H1 (cell line): ENCODE results near the gene OR51B4. TPM values are rescaled to one million over a fixed set of nuclear protein-coding genes. Genes with fewer than 3 reads are reported as not detected.

Source experiments
- CTCF ChIA-PET: fragments of 300-600 bp; sonication (Branson Sonifier 250); formaldehyde crosslinking; loops from one replicate; lab custom pipeline; 2021; ENCODE audit not compliant: partially characterized antibody; lab: Charles Lee
- POLR2A ChIA-PET: fragments of 300-600 bp; sonication (Branson Sonifier 250); formaldehyde crosslinking; loops from one replicate; lab custom pipeline; 2021; ENCODE audit warnings: inconsistent platforms; ENCODE audit not compliant: partially characterized antibody; lab: Charles Lee
- DNase-seq, 2 experiments: peaks; one replicate each; pipeline versions ENCODE4 v3.0.0 to v3.0.0-alpha.2; 2010 to 2022; ENCODE audit warnings: low spot score in 2 of 2, low read depth in 1 of 2, mixed read lengths in 1 of 2
- FAIRE-seq: peaks from 2 replicates; lab custom pipeline; 2011; peaks lifted over from hg19 to GRCh38; lab: Jason Lieb, UNC
- H2AFZ ChIP-seq: 2 replicates; pipeline ENCODE4 v1.8.1; 2012; ENCODE audit warnings: low read length, inconsistent platforms
- H2AK5ac ChIP-seq: 2 replicates; pipeline ENCODE4 v1.6.1; 2013; ENCODE audit warnings: low read depth, low read length
- H2BK120ac ChIP-seq: replicated peaks from 2 replicates; pipeline ENCODE3; 2013; ENCODE audit warnings: low read depth, low read length, inconsistent platforms
- H2BK12ac ChIP-seq: 2 replicates; pipeline ENCODE4 v1.6.1; 2013; ENCODE audit warnings: low read depth, low read length
- H2BK15ac ChIP-seq: 2 replicates; pipeline ENCODE4 v1.6.1; 2013; ENCODE audit warnings: low read length
- H2BK20ac ChIP-seq: 2 replicates; pipeline ENCODE4 v1.6.1; 2013; ENCODE audit warnings: low read length
- H2BK5ac ChIP-seq: 2 replicates; pipeline ENCODE4 v1.6.1; 2013; ENCODE audit warnings: low read depth, low read length
- H3K14ac ChIP-seq: 2 replicates; pipeline ENCODE4 v1.6.1; 2013; ENCODE audit warnings: inconsistent platforms; ENCODE audit not compliant: insufficient read length
- H3K18ac ChIP-seq: 2 replicates; pipeline ENCODE4 v1.6.1; 2013; ENCODE audit warnings: low read length; ENCODE audit errors: extremely low read depth
- H3K23ac ChIP-seq: 2 replicates; pipeline ENCODE4 v1.6.1; 2013; ENCODE audit warnings: inconsistent platforms; ENCODE audit not compliant: insufficient read length
- H3K23me2 ChIP-seq: 2 replicates; pipeline ENCODE4 v1.6.1; 2013; ENCODE audit warnings: low read depth, low read length
- H3K27ac ChIP-seq: 2 replicates; pipeline ENCODE4 v1.6.1; 2011; ENCODE audit warnings: low read depth, low read length, inconsistent platforms
- H3K27me3 ChIP-seq, 4 experiments: replicated peaks in 1 of 4; 1 replicate in 1 of 4; 2 replicates in 3 of 4; pipeline versions ENCODE4 v1.6.1 to v1.8.1; 2011 to 2013; ENCODE audit warnings: low read length in 3 of 4, mild to moderate bottlenecking in 3 of 4, inconsistent platforms in 2 of 4, mixed read lengths in 2 of 4, moderate library complexity in 1 of 4; ENCODE audit not compliant: control insufficient read depth in 3 of 4, insufficient read depth in 3 of 4; ENCODE audit errors: extremely low read depth in 1 of 4
- H3K36me3 ChIP-seq, 4 experiments: 2 replicates each; pipeline versions ENCODE4 v1.6.1 to v1.8.1; 2011 to 2013; ENCODE audit warnings: mild to moderate bottlenecking in 4 of 4, low read length in 3 of 4, moderate library complexity in 2 of 4, control low read depth in 1 of 4, inconsistent platforms in 1 of 4; ENCODE audit not compliant: insufficient read depth in 4 of 4, control insufficient read depth in 2 of 4
- H3K4ac ChIP-seq: replicated peaks from 2 replicates; pipeline ENCODE3; 2013; ENCODE audit warnings: low read length, low read depth, mixed read lengths, inconsistent platforms; ENCODE audit not compliant: insufficient read length
- H3K4me1 ChIP-seq, 4 experiments: replicated peaks in 1 of 4; 1 replicate in 1 of 4; 2 replicates in 3 of 4; pipeline versions ENCODE4 v1.6.1 to v1.8.1; 2011 to 2013; ENCODE audit warnings: low read length in 3 of 4, inconsistent platforms in 2 of 4, mixed read lengths in 1 of 4; ENCODE audit not compliant: insufficient read depth in 4 of 4, control insufficient read depth in 3 of 4
- H3K4me2 ChIP-seq, 2 experiments: 2 replicates each; pipeline versions ENCODE4 v1.6.1 to v1.8.1; 2011 to 2013; ENCODE audit warnings: low read depth in 2 of 2, low read length in 2 of 2, control low read depth in 1 of 2, inconsistent platforms in 1 of 2, mild to moderate bottlenecking in 1 of 2; ENCODE audit not compliant: insufficient read depth in 1 of 2
- H3K4me3 ChIP-seq, 4 experiments: fragments of 200-600, 300-600 bp in 1 of 4; sonication (generic), shearing (Covaris generic), sonication (Bioruptor Twin) in 1 of 4; 2 replicates each; pipeline versions ENCODE4 v1.5.1 to v1.8.1; 2011 to 2016; ENCODE audit warnings: low read length in 4 of 4, low read depth in 3 of 4, control low read depth in 2 of 4, inconsistent platforms in 2 of 4, mild to moderate bottlenecking in 2 of 4, mixed read lengths in 1 of 4, moderate library complexity in 1 of 4; ENCODE audit not compliant: insufficient read depth in 2 of 4; ENCODE audit errors: extremely low read depth in 1 of 4
- H3K56ac ChIP-seq: replicated peaks from 2 replicates; pipeline ENCODE3; 2013; ENCODE audit warnings: low read depth, mild to moderate bottlenecking, mixed read lengths, low read length, inconsistent platforms; ENCODE audit not compliant: insufficient read length
- H3K79me1 ChIP-seq: 2 replicates; pipeline ENCODE4 v1.6.1; 2013; ENCODE audit warnings: low read depth, low read length, control low read depth
- H3K79me2 ChIP-seq, 2 experiments: 2 replicates each; pipeline versions ENCODE4 v1.6.1 to v1.8.1; 2012 to 2013; ENCODE audit warnings: low read length in 2 of 2, mild to moderate bottlenecking in 2 of 2, inconsistent platforms in 1 of 2; ENCODE audit not compliant: insufficient read depth in 2 of 2, control insufficient read depth in 1 of 2
- H3K9ac ChIP-seq, 4 experiments: replicated peaks in 1 of 4; 1 replicate in 1 of 4; 2 replicates in 3 of 4; pipeline versions ENCODE4 v1.6.1 to v1.8.1; 2011 to 2013; ENCODE audit warnings: low read depth in 3 of 4, low read length in 3 of 4, control low read depth in 2 of 4, mild to moderate bottlenecking in 2 of 4, moderate library complexity in 2 of 4, inconsistent platforms in 1 of 4; ENCODE audit errors: extremely low read depth in 1 of 4
- H3K9me3 ChIP-seq, 2 experiments: 2 replicates each; pipeline versions ENCODE4 v1.6.1 to v1.8.1; 2012 to 2013; ENCODE audit warnings: mild to moderate bottlenecking in 2 of 2, moderate library complexity in 2 of 2, control low read depth in 1 of 2, inconsistent platforms in 1 of 2, low read depth in 1 of 2, low read length in 1 of 2, mixed read lengths in 1 of 2; ENCODE audit not compliant: insufficient read depth in 2 of 2
- H4K20me1 ChIP-seq, 2 experiments: replicated peaks in 1 of 2; 2 replicates each; pipeline versions ENCODE3 to v1.8.1; 2011 to 2013; ENCODE audit warnings: inconsistent platforms in 2 of 2, low read length in 2 of 2, mild to moderate bottlenecking in 1 of 2; ENCODE audit not compliant: insufficient read depth in 2 of 2, control insufficient read depth in 1 of 2
- H4K5ac ChIP-seq: 2 replicates; pipeline ENCODE4 v1.6.1; 2013; ENCODE audit warnings: low read length, low read depth, mixed read lengths, inconsistent platforms; ENCODE audit not compliant: insufficient read length
- H4K8ac ChIP-seq: 2 replicates; pipeline ENCODE4 v1.8.0; 2013; ENCODE audit warnings: mild to moderate bottlenecking, moderate library complexity, low read length, inconsistent platforms; ENCODE audit not compliant: insufficient read depth; ENCODE audit errors: extremely low read depth
- H4K91ac ChIP-seq: replicated peaks from 2 replicates; pipeline ENCODE3; 2013; ENCODE audit warnings: low read length, mixed read lengths, inconsistent platforms; ENCODE audit not compliant: insufficient read length
- ASH2L ChIP-seq: fragments of 200-600, 300-600 bp; sonication (generic); IDR thresholded peaks from one replicate; pipeline ENCODE4 v1.7.1; 2017; ENCODE audit warnings: low read length
- HDAC6 ChIP-seq: IDR thresholded peaks from one replicate; pipeline ENCODE4 v1.7.1; 2012; ENCODE audit warnings: low read depth, mild to moderate bottlenecking, inconsistent platforms, low read length, moderate library complexity
- KDM4A ChIP-seq: IDR thresholded peaks from one replicate; pipeline ENCODE4 v1.7.1; 2012; ENCODE audit warnings: low read depth, mild to moderate bottlenecking, moderate library complexity, low read length, inconsistent platforms; ENCODE audit not compliant: severe bottlenecking
- NANOG ChIP-seq: IDR thresholded peaks from 2 replicates; pipeline ENCODE4 v1.6.1; 2011; ENCODE audit warnings: low read length, low read depth, mild to moderate bottlenecking, inconsistent platforms; ENCODE audit not compliant: insufficient read depth, poor library complexity, severe bottlenecking
- WGBS, 2 experiments: shearing (Covaris generic) in 1 of 2; methylation state at CpG; one replicate each; pipeline versions ENCODE4 v1.1.6 to v1.1.7; 2013 to 2015; ENCODE audit warnings: low lambda C conversion rate in 2 of 2, mixed read lengths in 2 of 2, inconsistent platforms in 1 of 2, low coverage in 1 of 2, missing lambda C conversion rate in 1 of 2; ENCODE audit not compliant: insufficient replicate concordance in 2 of 2, insufficient coverage in 1 of 2, insufficient read length in 1 of 2; ENCODE audit errors: extremely low coverage in 1 of 2, missing lambda C conversion rate in 1 of 2; 5-methylcytosine and 5-hydroxymethylcytosine counted together
- polyA plus RNA-seq, 7 experiments: library from polyadenylated mRNA; depleted of rRNA in 3 of 7; stranded (reverse) in 5 of 7; unstranded in 2 of 7; fragments of >200 nt in 5 of 7; fragments of 200-250 nt in 2 of 7; gene quantifications; 1 replicate in 5 of 7; 2 replicates in 1 of 7; 4 replicates in 1 of 7; pipeline versions ENCODE4 v1.2.1 to v1.2.3, GENCODE V29; 2011 to 2013; ENCODE audit warnings: missing spikeins in 2 of 7, mixed read lengths in 2 of 7
- total RNA-seq: library from RNA; stranded (reverse); fragmentation: NEBNext Ultra II Directional; extraction: Animal tissue kit (Norgen Biotek cat#: 25700); gene quantifications from 2 replicates; pipeline ENCODE4 v1.2.1, GENCODE V29; 2021

OR51B4 gene
- total and polyA plus RNA-seq, 2 of the 8 experiments (the other 6 are each of a cell fraction or from before 2014, with no cell fraction given): not detected

- H3K27ac ChIP-seq: no peak overlapping the region
- no peak overlapping the region for H2BK5ac ChIP-seq
- no peaks in the 10 kb centered on the region for H3K36me3 ChIP-seq
- no peak overlapping the region for H4K5ac ChIP-seq
- no peak overlapping the region for H2BK120ac ChIP-seq
- H3K4me3 ChIP-seq: no peak overlapping the region
- no peaks in the 10 kb centered on the region for H4K20me1 ChIP-seq
- DNase-seq (no peak), FAIRE-seq (peak; percentile 52)
- no peak overlapping the region for H3K23ac ChIP-seq
- peaks cover 3 to 11% (median 5%) of the 10 kb centered on the region in 4 experiments; a peak in 6 of 7 replicates for H3K4me1 ChIP-seq
- H4K8ac ChIP-seq: no peak overlapping the region
- no peak overlapping the region for H2BK15ac ChIP-seq
- no peak overlapping the region for H3K9ac ChIP-seq
- no peak overlapping the region for H2BK12ac ChIP-seq
- no peaks in the 10 kb centered on the region for H3K79me1 ChIP-seq
- ChIA-PET POLR2A (interaction anchor here (1.0 kb wide), 1 partner anchor 12 kb away, joined by 3 read pairs; the partner anchor contains the start of gene HBE1), CTCF (no interaction called here)
- no peak overlapping the region for H2AFZ ChIP-seq
- no peak overlapping the region for H3K4ac ChIP-seq
- no peak overlapping the region for H2AK5ac ChIP-seq
- no peak overlapping the region for H2BK20ac ChIP-seq
- H3K79me2 ChIP-seq: no peaks in the 10 kb centered on the region
- no peak overlapping the region for H3K18ac ChIP-seq
- peaks cover 0 to 1% (median 0%) of the 10 kb centered on the region in 4 experiments; a peak in 2 of 7 replicates for H3K27me3 ChIP-seq
- H4K91ac ChIP-seq: no peak overlapping the region
- WGBS, 2 experiments: 22% methylated on average over 2 of the region's 2 CpGs; no CpG with 5 or more reads in 1 of the 2 experiments
- H3K23me2 ChIP-seq: no peaks in the 10 kb centered on the region
- no peak overlapping the region for H3K56ac ChIP-seq
- peak overlapping the region in 1 of 2 experiments; percentile 12; a peak in 1 of 4 replicates for H3K4me2 ChIP-seq
- no peaks in the 10 kb centered on the region for H3K9me3 ChIP-seq
- no peak overlapping the region for H3K14ac ChIP-seq
- peak; percentile 73 for TF ChIP-seq NANOG
- no peak for TF ChIP-seq KDM4A
- TF ChIP-seq ASH2L: no peak
- no peak for TF ChIP-seq HDAC6
Observed at GRCh38 chr11:5257296-5257695, 44.5 kb downstream of the OR51B4 start.
